ENCODE measurements around the gene ARHGAP25. TPM values are rescaled to one million over a fixed set of nuclear protein-coding genes. Genes with fewer than 3 reads are reported as not detected.

The ARHGAP25 gene
- total RNA-seq, 1 experiment from 2014 or later = not detected

- no peak overlapping the region for H3K4me2 ChIP-seq
- H3K27ac ChIP-seq = no peak overlapping the region
- intact Hi-C loops (cut with micrococcal nuclease; ENCODE audit: unreplicated experiment) = no loop called here
- no peak overlapping the region for H2AFZ ChIP-seq
- no peak for DNase-seq
- H3K36me3 ChIP-seq (ENCODE audit: low read depth) = no peaks in the 10 kb centered on the region
- no peaks in the 10 kb centered on the region for H3K9me2 ChIP-seq (ENCODE audit: insufficient read depth)
- H3K4me1 ChIP-seq (replicated peaks; ENCODE audit: insufficient read depth) = no peaks in the 10 kb centered on the region
- H3K9me3 ChIP-seq (ENCODE audit: insufficient read depth, low read depth) = no peaks in the 10 kb centered on the region
- no peaks in the 10 kb centered on the region for H3F3A ChIP-seq (ENCODE audit: insufficient read depth, low read depth)
- CTCF ChIA-PET = interaction anchor here (0.6 to 1.6 kb wide), 3 partner anchors 11 to 1525 kb away, joined by 3 to 5 read pairs (median 3); no protein-coding TSS in a partner anchor
- no peaks in the 10 kb centered on the region for H3K27me3 ChIP-seq (ENCODE audit: insufficient read depth, low read depth)
- BruUV-seq (replicated peaks) = no TSS peak
- H3K4me3 ChIP-seq = no peak overlapping the region
- POLR2A ChIA-PET (ENCODE audit: unreplicated experiment) = no interaction called here
- no peaks in the 10 kb centered on the region for H3K79me2 ChIP-seq (ENCODE audit: low read depth)
- TF ChIP-seq EZH2 (IDR thresholded peaks at IDR 0.05; ENCODE audit: low read depth) = no peak
- TF ChIP-seq CTCF (conservative IDR thresholded peaks at IDR 0.05) = no peak
- H4K20me1 ChIP-seq (ENCODE audit: insufficient read depth) = no peaks in the 10 kb centered on the region
Measured at GRCh38 chr2:68740400-68740914, 5.8 kb downstream of the ARHGAP25 start.

GRCh38 chr2:68741238-68741637, 6.6 kb downstream of the ARHGAP25 start:
- ChIA-PET POLR2A (ENCODE audit: unreplicated experiment) (no interaction called here), CTCF (interaction anchor here (0.7 to 1.6 kb wide), 2 partner anchors 11 to 463 kb away, joined by 3 to 5 read pairs; no protein-coding TSS in a partner anchor)
- H3F3A ChIP-seq (ENCODE audit: insufficient read depth, low read depth) = no peaks in the 10 kb centered on the region
- H4K20me1 ChIP-seq (ENCODE audit: insufficient read depth) = no peaks in the 10 kb centered on the region
- no peaks in the 10 kb centered on the region for H3K79me2 ChIP-seq (ENCODE audit: low read depth)
- no peaks in the 10 kb centered on the region for H3K9me3 ChIP-seq (ENCODE audit: insufficient read depth, low read depth)
- H3K4me3 ChIP-seq = no peak overlapping the region
- DNase-seq = no peak
- BruUV-seq (replicated peaks) = no TSS peak
- H3K4me1 ChIP-seq (replicated peaks; ENCODE audit: insufficient read depth) = no peaks in the 10 kb centered on the region
- H3K27ac ChIP-seq = no peak overlapping the region
- intact Hi-C loops (cut with micrococcal nuclease; ENCODE audit: unreplicated experiment) = no loop called here
- no peak overlapping the region for H3K4me2 ChIP-seq
- no peaks in the 10 kb centered on the region for H3K36me3 ChIP-seq (ENCODE audit: low read depth)
- H3K27me3 ChIP-seq (ENCODE audit: insufficient read depth, low read depth) = no peaks in the 10 kb centered on the region
- no peak overlapping the region for H2AFZ ChIP-seq
- no peaks in the 10 kb centered on the region for H3K9me2 ChIP-seq (ENCODE audit: insufficient read depth)
- TF ChIP-seq EZH2 (IDR thresholded peaks at IDR 0.05; ENCODE audit: low read depth) (no peak), CTCF (conservative IDR thresholded peaks at IDR 0.05) (no peak)

- no peaks in the 10 kb centered on the region for H3K4me1 ChIP-seq (replicated peaks; ENCODE audit: insufficient read depth)
Measured at GRCh38 chr2:68741805-68742306, 7.2 kb downstream of the ARHGAP25 start.

More at GRCh38 chr2:68741805-68742306, 7.2 kb downstream of the ARHGAP25 start:
- no peak for DNase-seq
- no peaks in the 10 kb centered on the region for H4K20me1 ChIP-seq (ENCODE audit: insufficient read depth)
- no TSS peak for BruUV-seq (replicated peaks)
- no peak overlapping the region for H3K4me3 ChIP-seq
- H3K27me3 ChIP-seq (ENCODE audit: insufficient read depth, low read depth) = no peaks in the 10 kb centered on the region
- intact Hi-C loops (cut with micrococcal nuclease; ENCODE audit: unreplicated experiment) = no loop called here
- no peaks in the 10 kb centered on the region for H3K9me3 ChIP-seq (ENCODE audit: insufficient read depth, low read depth)
- no peak for TF ChIP-seq EZH2 (IDR thresholded peaks at IDR 0.05; ENCODE audit: low read depth)
- TF ChIP-seq CTCF (conservative IDR thresholded peaks at IDR 0.05) = no peak
- H3K79me2 ChIP-seq (ENCODE audit: low read depth) = no peaks in the 10 kb centered on the region
- ChIA-PET POLR2A (ENCODE audit: unreplicated experiment) (no interaction called here), CTCF (interaction anchor here (1.6 kb wide), 1 partner anchor 10 kb away, joined by 5 read pairs; no protein-coding TSS in a partner anchor)
- no peaks in the 10 kb centered on the region for H3F3A ChIP-seq (ENCODE audit: insufficient read depth, low read depth)
- no peak overlapping the region for H3K4me2 ChIP-seq
- H3K27ac ChIP-seq = no peak overlapping the region
- H3K36me3 ChIP-seq (ENCODE audit: low read depth) = no peaks in the 10 kb centered on the region
- H2AFZ ChIP-seq = no peak overlapping the region
- H3K9me2 ChIP-seq (ENCODE audit: insufficient read depth) = no peaks in the 10 kb centered on the region

All from PC-9 (cell line).